Muscle layer of duodenum (tissue), 2 donors: ENCODE data around the gene RREB1.

ENCODE experiments used
- H3K27ac ChIP-seq: one replicate; pipeline ENCODE4 v1.7.0; 2013; ENCODE audit warnings: mild to moderate bottlenecking, low read length
- H3K27me3 ChIP-seq: one replicate; pipeline ENCODE4 v1.7.0; 2013; ENCODE audit warnings: low read depth, mild to moderate bottlenecking, control low read depth, low read length
- H3K36me3 ChIP-seq, 2 donors: one replicate each; pipeline ENCODE4 v1.7.0; 2013; ENCODE audit warnings: low read length in 2 of 2, control low read depth in 1 of 2, mild to moderate bottlenecking in 1 of 2; ENCODE audit not compliant: insufficient read depth in 2 of 2, control insufficient read depth in 1 of 2
- H3K4me1 ChIP-seq, 2 donors: one replicate each; pipeline ENCODE4 v1.7.0; 2013; ENCODE audit warnings: low read length in 2 of 2, mild to moderate bottlenecking in 2 of 2, control low read depth in 1 of 2, moderate library complexity in 1 of 2; ENCODE audit not compliant: insufficient read depth in 2 of 2, control insufficient read depth in 1 of 2
- H3K4me3 ChIP-seq, 2 donors: one replicate each; pipeline ENCODE4 v1.7.0; 2013; ENCODE audit warnings: low read length in 2 of 2, low read depth in 1 of 2, mild to moderate bottlenecking in 1 of 2
- H3K9me3 ChIP-seq, 2 donors: one replicate each; pipeline ENCODE4 v1.7.0; 2013; ENCODE audit warnings: low read length in 2 of 2, control low read depth in 1 of 2, mild to moderate bottlenecking in 1 of 2; ENCODE audit not compliant: control insufficient read depth in 1 of 2
- donor health status: healthy.

The RREB1 gene

GRCh38 chr6:7139835-7140470 lies 32.2 kb downstream of the RREB1 start:
- Histone ChIP-seq H3K36me3 (no peaks in the 10 kb centered on the region), H3K4me3 (peak overlapping the region; percentile 53 to 72), H3K27ac (peak overlapping the region; percentile 64), H3K9me3 (no peaks in the 10 kb centered on the region), H3K4me1 (peaks cover 14 to 36% of the 10 kb centered on the region in 2 donors), H3K27me3 (no peaks in the 10 kb centered on the region)

- H3K27ac ChIP-seq: peak overlapping the region; percentile 79
- no peaks in the 10 kb centered on the region for H3K27me3 ChIP-seq
- H3K4me1 ChIP-seq: peaks cover 22 to 41% of the 10 kb centered on the region in 2 donors
- H3K4me3 ChIP-seq: peak overlapping the region; percentile 53 to 72
- H3K36me3 ChIP-seq: no peaks in the 10 kb centered on the region
- no peaks in the 10 kb centered on the region for H3K9me3 ChIP-seq
Measured at GRCh38 chr6:7140631-7141378, 33.0 kb downstream of the RREB1 start.

- no peaks in the 10 kb centered on the region for H3K36me3 ChIP-seq
- H3K4me3 ChIP-seq: no peak overlapping the region
- no peak overlapping the region for H3K27ac ChIP-seq
- no peaks in the 10 kb centered on the region for H3K9me3 ChIP-seq
- no peaks in the 10 kb centered on the region for H3K27me3 ChIP-seq
- H3K4me1 ChIP-seq: peaks cover 29 to 53% of the 10 kb centered on the region in 2 donors
Measured at GRCh38 chr6:7142228-7142801, 34.6 kb downstream of the RREB1 start.

GRCh38 chr6:7142918-7143475 lies 35.2 kb downstream of the RREB1 start:
- Histone ChIP-seq H3K27ac (peak overlapping the region; percentile 45), H3K4me1 (peaks cover 33 to 57% of the 10 kb centered on the region in 2 donors), H3K27me3 (no peaks in the 10 kb centered on the region), H3K4me3 (no peak overlapping the region), H3K36me3 (no peaks in the 10 kb centered on the region), H3K9me3 (no peaks in the 10 kb centered on the region)

- Histone ChIP-seq H3K27me3 (no peaks in the 10 kb centered on the region), H3K4me1 (peaks cover 35 to 56% of the 10 kb centered on the region in 2 donors), H3K4me3 (no peak overlapping the region), H3K9me3 (no peaks in the 10 kb centered on the region), H3K27ac (peak overlapping the region; percentile 45), H3K36me3 (no peaks in the 10 kb centered on the region)
Measured at GRCh38 chr6:7143476-7143974, 35.8 kb downstream of the RREB1 start.

- H3K36me3 ChIP-seq: no peaks in the 10 kb centered on the region
- no peaks in the 10 kb centered on the region for H3K27me3 ChIP-seq
- no peaks in the 10 kb centered on the region for H3K9me3 ChIP-seq
- H3K27ac ChIP-seq: peak overlapping the region; percentile 93
- H3K4me3 ChIP-seq: no peak overlapping the region
- peaks cover 31 to 51% of the 10 kb centered on the region in 2 donors for H3K4me1 ChIP-seq
Measured at GRCh38 chr6:7144872-7145584, 37.3 kb downstream of the RREB1 start.

- H3K9me3 ChIP-seq: no peaks in the 10 kb centered on the region
- H3K4me1 ChIP-seq: peaks cover 31 to 51% of the 10 kb centered on the region in 2 donors
- no peak overlapping the region for H3K4me3 ChIP-seq
- no peaks in the 10 kb centered on the region for H3K36me3 ChIP-seq
- H3K27ac ChIP-seq: peak overlapping the region; percentile 93
- no peaks in the 10 kb centered on the region for H3K27me3 ChIP-seq
Measured at GRCh38 chr6:7145585-7145884, 37.8 kb downstream of the RREB1 start.

- no peaks in the 10 kb centered on the region for H3K9me3 ChIP-seq
- peaks cover 31 to 57% of the 10 kb centered on the region in 2 donors for H3K4me1 ChIP-seq
- H3K4me3 ChIP-seq: peak overlapping the region; percentile 6 to 24
- H3K36me3 ChIP-seq: no peaks in the 10 kb centered on the region
- H3K27me3 ChIP-seq: no peaks in the 10 kb centered on the region
- H3K27ac ChIP-seq: peak overlapping the region; percentile 93
Measured at GRCh38 chr6:7145885-7146828, 38.4 kb downstream of the RREB1 start.

- peak overlapping the region; percentile 93 for H3K27ac ChIP-seq
- H3K27me3 ChIP-seq: no peaks in the 10 kb centered on the region
- peaks cover 34 to 59% of the 10 kb centered on the region in 2 donors for H3K4me1 ChIP-seq
- H3K4me3 ChIP-seq: no peak overlapping the region
- H3K36me3 ChIP-seq: no peaks in the 10 kb centered on the region
- H3K9me3 ChIP-seq: no peaks in the 10 kb centered on the region
Measured at GRCh38 chr6:7147051-7147671, 39.4 kb downstream of the RREB1 start.
